ENCODE results near the gene MACROD1.

Gene MACROD1

DNA sequence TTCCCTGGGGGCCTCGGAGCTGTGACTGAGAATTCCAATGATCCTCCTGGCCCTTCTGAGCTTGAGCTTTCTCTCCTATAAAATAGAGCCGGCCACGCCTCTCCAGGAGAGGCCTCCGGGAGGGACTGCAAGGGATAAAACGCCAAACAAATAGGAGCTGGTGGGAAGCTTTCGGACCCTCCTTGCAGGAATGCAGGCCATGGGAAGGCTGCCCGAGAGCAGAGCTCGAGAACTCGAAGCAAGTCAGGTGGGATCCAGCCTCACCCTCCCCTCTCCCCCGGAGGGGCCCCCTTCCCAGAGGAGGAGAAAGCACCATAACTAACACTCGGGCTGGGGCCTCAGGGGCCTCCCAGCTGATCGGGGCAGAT is 95.6 kb downstream of the MACROD1 start:
- DNase-seq (ENCODE audit: low read depth, low spot score) = no peak
- POLR2A ChIA-PET = no interaction called here
- CTCF ChIA-PET = interaction anchor here (1.1 kb wide), 1 partner anchor 47 kb away, joined by 3 read pairs; no protein-coding TSS in a partner anchor
- TF ChIP-seq, protein P1, sequence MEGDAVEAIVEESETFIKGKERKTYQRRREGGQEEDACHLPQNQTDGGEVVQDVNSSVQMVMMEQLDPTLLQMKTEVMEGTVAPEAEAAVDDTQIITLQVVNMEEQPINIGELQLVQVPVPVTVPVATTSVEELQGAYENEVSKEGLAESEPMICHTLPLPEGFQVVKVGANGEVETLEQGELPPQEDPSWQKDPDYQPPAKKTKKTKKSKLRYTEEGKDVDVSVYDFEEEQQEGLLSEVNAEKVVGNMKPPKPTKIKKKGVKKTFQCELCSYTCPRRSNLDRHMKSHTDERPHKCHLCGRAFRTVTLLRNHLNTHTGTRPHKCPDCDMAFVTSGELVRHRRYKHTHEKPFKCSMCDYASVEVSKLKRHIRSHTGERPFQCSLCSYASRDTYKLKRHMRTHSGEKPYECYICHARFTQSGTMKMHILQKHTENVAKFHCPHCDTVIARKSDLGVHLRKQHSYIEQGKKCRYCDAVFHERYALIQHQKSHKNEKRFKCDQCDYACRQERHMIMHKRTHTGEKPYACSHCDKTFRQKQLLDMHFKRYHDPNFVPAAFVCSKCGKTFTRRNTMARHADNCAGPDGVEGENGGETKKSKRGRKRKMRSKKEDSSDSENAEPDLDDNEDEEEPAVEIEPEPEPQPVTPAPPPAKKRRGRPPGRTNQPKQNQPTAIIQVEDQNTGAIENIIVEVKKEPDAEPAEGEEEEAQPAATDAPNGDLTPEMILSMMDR (IDR thresholded peaks at IDR 0.05; ENCODE audit: insufficient read depth, low read length, missing control alignments) = no peak
- H3K4me3 ChIP-seq (ENCODE audit: low read depth, low read length) = no peak overlapping the region

DNA sequence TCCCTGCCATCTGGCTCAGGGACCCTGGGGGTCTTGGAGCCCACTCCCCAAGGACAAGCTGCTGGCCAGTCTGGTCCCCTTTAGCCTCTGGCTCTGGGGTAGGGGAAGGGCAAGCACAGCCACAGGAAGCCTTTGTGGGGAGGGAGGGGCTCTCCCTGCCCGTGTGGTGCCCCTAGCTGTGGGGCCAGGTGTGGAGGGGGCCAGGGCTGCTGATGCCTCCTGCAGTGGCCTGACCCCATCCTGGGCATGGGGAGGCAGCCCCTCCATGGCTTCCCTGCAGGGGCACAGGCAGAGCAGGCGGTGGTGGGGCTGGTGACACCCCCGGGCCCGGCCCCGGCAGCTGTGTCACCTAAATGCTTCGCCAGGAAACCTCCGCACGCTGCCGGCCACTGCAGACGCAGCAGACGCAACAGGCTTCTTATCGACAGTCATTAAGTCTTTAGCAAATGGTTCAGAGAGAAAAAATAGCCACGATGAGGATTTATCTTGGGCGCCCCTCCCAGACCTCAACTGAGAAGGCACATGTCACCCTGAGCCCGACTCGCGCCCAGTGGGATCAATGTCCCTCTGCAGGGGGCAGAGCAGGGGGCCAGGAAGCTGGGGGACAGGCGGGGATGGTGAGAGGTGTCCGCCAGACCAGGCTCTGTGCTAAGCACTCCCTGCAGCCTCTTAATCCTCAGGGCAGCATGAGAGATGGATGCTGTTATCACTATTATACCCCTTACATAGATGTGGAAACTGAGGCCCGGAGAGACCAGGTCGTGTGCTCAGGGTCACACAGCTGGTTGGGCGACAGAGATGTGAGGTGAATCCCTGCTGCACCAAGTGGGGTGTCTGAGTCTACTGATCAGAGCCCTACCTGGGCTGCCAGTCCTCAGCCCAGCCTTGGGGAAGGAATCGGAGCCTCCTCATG is 96.3 kb downstream of the MACROD1 start:
- H3K4me3 ChIP-seq (ENCODE audit: low read depth, low read length) = no peak overlapping the region
- ChIA-PET POLR2A (no interaction called here), CTCF (interaction anchor here (1.1 kb wide), 1 partner anchor 48 kb away, joined by 3 read pairs; no protein-coding TSS in a partner anchor)
- DNase-seq (ENCODE audit: low read depth, low spot score) = no peak
- TF ChIP-seq, protein P1 (IDR thresholded peaks at IDR 0.05; ENCODE audit: insufficient read depth, low read length, missing control alignments) = no peak

DNA sequence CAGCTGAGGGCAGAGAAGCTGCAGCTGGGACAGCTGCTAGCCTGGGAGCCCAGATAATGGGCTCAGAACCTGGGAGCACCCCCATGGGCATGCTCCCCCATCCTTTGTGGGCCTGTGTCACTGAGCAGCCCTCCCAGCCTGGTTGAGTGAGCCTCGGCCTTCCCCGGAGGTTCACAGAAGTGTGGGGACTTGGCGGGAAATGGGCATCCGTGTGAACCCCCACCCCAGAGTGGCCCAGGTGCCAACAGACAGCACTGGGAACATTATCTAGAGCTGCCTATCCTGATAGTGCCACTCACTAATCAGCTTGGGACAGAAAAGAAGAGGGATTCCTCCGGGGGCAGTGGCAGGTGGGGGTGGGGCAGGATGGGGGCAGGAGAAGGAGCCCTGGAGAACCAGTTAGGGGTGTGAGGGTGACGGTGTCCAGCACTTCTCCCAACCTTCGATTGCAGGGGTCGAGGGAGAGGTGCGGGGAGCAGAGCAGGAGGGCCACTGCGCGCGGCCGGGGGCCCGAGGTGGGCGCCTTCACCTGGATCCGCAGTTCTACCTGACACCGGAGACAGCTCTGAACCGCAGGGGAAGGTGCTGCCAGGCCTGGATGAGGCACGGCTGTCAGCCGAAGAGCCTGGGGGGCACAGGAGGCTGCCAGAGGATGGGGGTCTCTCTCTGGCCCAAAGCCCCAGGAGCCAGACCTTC is 97.1 kb downstream of the MACROD1 start:
- DNase-seq (ENCODE audit: low read depth, low spot score) = no peak
- no peak overlapping the region for H3K4me3 ChIP-seq (ENCODE audit: low read depth, low read length)
- ChIA-PET POLR2A (no interaction called here), CTCF (interaction anchor here (1.5 kb wide), 1 partner anchor 9 kb away, joined by 3 read pairs; no protein-coding TSS in a partner anchor)
- TF ChIP-seq, protein P1 (IDR thresholded peaks at IDR 0.05; ENCODE audit: insufficient read depth, low read length, missing control alignments) = no peak

DNA sequence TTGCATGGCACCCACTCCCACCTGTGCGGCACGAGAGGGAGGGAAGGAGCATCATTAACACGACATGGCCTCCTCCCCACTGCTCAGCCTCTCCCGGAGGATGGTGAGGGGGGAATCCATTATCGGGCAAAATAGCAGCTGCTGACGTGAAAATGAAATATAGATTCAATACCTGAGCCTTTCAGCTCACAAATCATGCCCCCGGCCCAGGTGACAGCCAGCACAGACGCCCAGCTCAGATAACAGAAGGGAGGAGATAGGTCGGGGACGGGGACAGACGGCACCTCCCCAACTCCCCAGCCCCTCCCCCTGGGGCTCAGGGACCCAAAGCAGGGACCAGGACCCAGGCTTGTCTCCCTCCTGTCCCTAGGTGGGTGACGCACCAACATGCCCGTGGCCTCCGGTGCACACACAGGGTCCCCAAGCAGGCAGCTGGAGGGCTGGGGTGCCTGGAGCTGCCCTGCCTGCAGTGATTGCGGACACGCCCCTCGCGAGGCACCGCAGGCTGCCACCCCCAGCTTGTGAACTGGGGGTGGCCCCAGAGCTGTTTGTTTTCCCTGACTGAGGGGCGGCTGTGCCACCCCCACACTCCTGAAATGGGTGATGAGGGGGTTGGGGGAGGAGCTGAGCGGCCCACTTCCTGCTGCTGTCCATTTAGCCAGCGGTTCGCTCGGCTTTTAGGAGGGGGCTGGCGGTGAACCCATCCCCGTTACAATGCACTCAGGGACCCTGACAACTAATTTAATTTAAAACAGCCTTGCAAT is 98.5 kb downstream of the MACROD1 start:
- CTCF ChIA-PET = interaction anchor here (1.5 kb wide), 1 partner anchor 10 kb away, joined by 3 read pairs; no protein-coding TSS in a partner anchor
- TF ChIP-seq, protein P1 (IDR thresholded peaks at IDR 0.05; ENCODE audit: insufficient read depth, low read length, missing control alignments) = no peak
- no peak for DNase-seq (ENCODE audit: low read depth, low spot score)
- H3K4me3 ChIP-seq (ENCODE audit: low read depth, low read length) = no peak overlapping the region
- POLR2A ChIA-PET = no interaction called here

DNA sequence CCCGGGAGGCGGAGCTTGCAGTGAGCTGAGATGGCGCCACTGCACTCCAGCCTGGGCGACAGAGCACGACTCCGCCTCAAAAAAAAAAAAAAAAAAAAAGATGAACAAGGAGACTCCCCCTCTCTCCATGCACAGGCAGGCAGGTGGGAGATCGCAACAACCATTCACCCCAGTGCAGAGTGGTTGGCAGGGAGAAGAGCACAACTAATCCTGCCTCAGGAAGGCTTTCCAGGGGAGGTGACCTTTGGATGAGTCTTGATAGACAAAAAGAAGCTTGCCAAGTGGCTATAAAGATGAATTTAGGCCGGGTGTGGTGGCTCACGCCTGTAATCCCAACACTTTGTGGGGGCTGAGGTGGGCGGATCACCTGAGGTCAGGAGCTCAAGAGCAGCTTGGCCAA is 100.2 kb downstream of the MACROD1 start:
- DNase-seq (ENCODE audit: low read depth, low spot score) = no peak
- CTCF ChIA-PET = interaction anchor here (1.3 kb wide), 1 partner anchor 26 kb away, joined by 4 read pairs; no protein-coding TSS in a partner anchor
- POLR2A ChIA-PET = interaction anchor here (0.7 kb wide), 1 partner anchor 25 kb away, joined by 3 read pairs; no protein-coding TSS in a partner anchor
- no peak overlapping the region for H3K4me3 ChIP-seq (ENCODE audit: low read depth, low read length)
- TF ChIP-seq, protein P1 (IDR thresholded peaks at IDR 0.05; ENCODE audit: insufficient read depth, low read length, missing control alignments) = no peak
